HepG2 (cell line): ENCODE data around the gene L2HGDH. TPM values are rescaled to one million over a fixed set of nuclear protein-coding genes. Genes with fewer than 3 reads are reported as not detected.

Experiments
- ARID4A ChIP-seq: sonication (generic); formaldehyde crosslinking; IDR thresholded peaks from 2 replicates; pipeline ENCODE4 v1.5.0; 2020; ENCODE audit warnings: mild to moderate bottlenecking, missing genetic modification reagents, borderline replicate concordance
- FOXO1 ChIP-seq: sonication (generic); formaldehyde crosslinking; IDR thresholded peaks from 2 replicates; pipeline ENCODE4 v1.4.0; 2020; ENCODE audit warnings: missing genetic modification reagents
- MBD4 ChIP-seq: IDR thresholded peaks from 2 replicates; pipeline ENCODE4 v1.6.1; 2012; ENCODE audit warnings: low read length, inconsistent platforms, borderline replicate concordance
- PAWR ChIP-seq: sonication (generic); formaldehyde crosslinking; IDR thresholded peaks from 2 replicates; pipeline ENCODE4 v1.4.0; 2020; ENCODE audit warnings: missing genetic modification reagents, mild to moderate bottlenecking, borderline replicate concordance
- PRDM10 ChIP-seq: sonication (generic); formaldehyde crosslinking; IDR thresholded peaks from 2 replicates; pipeline ENCODE4 v1.4.0; 2020; ENCODE audit warnings: low read depth, missing genetic modification reagents
- RBM39 ChIP-seq: fragments of 200-400 bp; formaldehyde crosslinking; IDR thresholded peaks from one replicate; pipeline ENCODE4 v1.6.1; 2018; ENCODE audit warnings: antibody characterized with exemption, mild to moderate bottlenecking, low read depth, low read length; ENCODE audit not compliant: poor library complexity, severe bottlenecking
- REPIN1 ChIP-seq: sonication (generic); formaldehyde crosslinking; IDR thresholded peaks from 2 replicates; pipeline ENCODE4 v1.8.0; 2022; ENCODE audit warnings: missing genetic modification reagents, low read depth, mild to moderate bottlenecking, borderline replicate concordance
- SNAPC2 ChIP-seq: sonication (generic); formaldehyde crosslinking; IDR thresholded peaks from 2 replicates; pipeline ENCODE4 v1.8.1; 2022; ENCODE audit warnings: mild to moderate bottlenecking, missing genetic modification reagents
- SOX5 ChIP-seq: IDR thresholded peaks from 2 replicates; pipeline ENCODE4 v1.6.1; 2016; ENCODE audit warnings: borderline replicate concordance
- ZBTB33 ChIP-seq: sonication (generic); formaldehyde crosslinking; IDR thresholded peaks from 2 replicates; pipeline ENCODE4 v1.4.0; 2020; ENCODE audit warnings: missing genetic modification reagents
- ZFP36L2 ChIP-seq: sonication (generic); formaldehyde crosslinking; IDR thresholded peaks from 2 replicates; pipeline ENCODE4 v1.4.0; 2020; ENCODE audit warnings: missing genetic modification reagents
- ZFP41 ChIP-seq: sonication (generic); formaldehyde crosslinking; IDR thresholded peaks from 2 replicates; pipeline ENCODE4 v1.4.0; 2020; ENCODE audit warnings: mild to moderate bottlenecking, missing genetic modification reagents, borderline replicate concordance
- ZNF605 ChIP-seq: sonication (generic); formaldehyde crosslinking; IDR thresholded peaks from 2 replicates; pipeline ENCODE4 v1.8.0; 2022; ENCODE audit warnings: mild to moderate bottlenecking, missing genetic modification reagents
- ZNF619 ChIP-seq: sonication (generic); formaldehyde crosslinking; IDR thresholded peaks from 2 replicates; pipeline ENCODE4 v1.4.0; 2020; ENCODE audit warnings: mild to moderate bottlenecking, missing genetic modification reagents
- ZNF652 ChIP-seq: IDR thresholded peaks from 2 replicates; pipeline ENCODE4 v1.6.1; 2016; ENCODE audit warnings: low read depth, borderline replicate concordance
- polyA plus RNA-seq, 8 experiments: library from polyadenylated mRNA; depleted of rRNA in 3 of 8; stranded (reverse) in 7 of 8; unstranded in 1 of 8; fragments of >200 nt; fragmentation: Illumina TruSeq in 4 of 8; extraction: Trizol in 4 of 8; gene quantifications; 2 replicates each; pipeline versions ENCODE4 v1.2.1 to v1.2.3, GENCODE V29; 2011 to 2016; ENCODE audit warnings: low read depth in 4 of 8, missing spikeins in 1 of 8, mixed read lengths in 1 of 8; ENCODE audit not compliant: insufficient read depth in 1 of 8
- total RNA-seq, 5 experiments: library from RNA; depleted of rRNA; stranded (reverse); fragments of >200 nt; fragmentation: Illumina TruSeq; extraction: Trizol; gene quantifications; 2 replicates each; pipeline ENCODE4 v1.2.3, GENCODE V29; 2016; ENCODE audit warnings: low read depth in 1 of 5
- TF ChIP-seq, protein P1 (sequence below): sonication (generic); formaldehyde crosslinking; conservative IDR thresholded peaks from 2 replicates; pipeline ENCODE4 v1.4.0; 2020; ENCODE audit warnings: missing genetic modification reagents

The L2HGDH gene
- total and polyA plus RNA-seq, 2 of the 13 experiments (the other 11 are each of a cell fraction or from before 2014, with no cell fraction given) = 3.3 to 5.0 TPM

GRCh38 chr14:50311972-50312733, at the start of gene L2HGDH, which contains the start of gene DMAC2L (continued):
- TF ChIP-seq, protein P1, sequence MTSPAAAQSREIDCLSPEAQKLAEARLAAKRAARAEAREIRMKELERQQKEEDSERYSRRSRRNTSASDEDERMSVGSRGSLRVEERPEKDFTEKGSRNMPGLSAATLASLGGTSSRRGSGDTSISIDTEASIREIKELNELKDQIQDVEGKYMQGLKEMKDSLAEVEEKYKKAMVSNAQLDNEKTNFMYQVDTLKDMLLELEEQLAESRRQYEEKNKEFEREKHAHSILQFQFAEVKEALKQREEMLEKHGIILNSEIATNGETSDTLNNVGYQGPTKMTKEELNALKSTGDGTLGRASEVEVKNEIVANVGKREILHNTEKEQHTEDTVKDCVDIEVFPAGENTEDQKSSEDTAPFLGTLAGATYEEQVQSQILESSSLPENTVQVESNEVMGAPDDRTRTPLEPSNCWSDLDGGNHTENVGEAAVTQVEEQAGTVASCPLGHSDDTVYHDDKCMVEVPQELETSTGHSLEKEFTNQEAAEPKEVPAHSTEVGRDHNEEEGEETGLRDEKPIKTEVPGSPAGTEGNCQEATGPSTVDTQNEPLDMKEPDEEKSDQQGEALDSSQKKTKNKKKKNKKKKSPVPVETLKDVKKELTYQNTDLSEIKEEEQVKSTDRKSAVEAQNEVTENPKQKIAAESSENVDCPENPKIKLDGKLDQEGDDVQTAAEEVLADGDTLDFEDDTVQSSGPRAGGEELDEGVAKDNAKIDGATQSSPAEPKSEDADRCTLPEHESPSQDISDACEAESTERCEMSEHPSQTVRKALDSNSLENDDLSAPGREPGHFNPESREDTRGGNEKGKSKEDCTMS = no peak
- TF ChIP-seq ARID4A (peak; percentile 87), ZNF652 (CRISPR knock-in tag) (no peak), ZFP41 (CRISPR knock-in tag) (peak; percentile 93; the same call in 1 of the 2 replicates), PAWR (CRISPR knock-in tag) (no peak), ZNF605 (peak; percentile 96), PRDM10 (CRISPR knock-in tag) (no peak), REPIN1 (CRISPR knock-in tag) (peak; percentile 22), ZFP36L2 (CRISPR knock-in tag) (no peak), FOXO1 (CRISPR knock-in tag) (no peak; the same call in none of the 2 replicates), SNAPC2 (CRISPR knock-in tag) (peak; percentile 56), MBD4 (no peak), RBM39 (peak; percentile 83), ZNF619 (CRISPR knock-in tag) (peak; percentile 73; the same call in 1 of the 2 replicates), ZBTB33 (no peak; the same call in 1 of the 2 replicates), SOX5 (CRISPR knock-in tag) (peak; percentile 12; the same call in 1 of the 2 replicates)
